GM12891 (cell line): ENCODE results near the gene PPP1R9B.

Experiments
- PAX5 ChIP-seq: IDR thresholded peaks from 2 replicates; pipeline ENCODE4 v1.6.1; 2011; ENCODE audit warnings: low read length, moderate library complexity, mild to moderate bottlenecking; ENCODE audit not compliant: insufficient read depth, severe bottlenecking
- POLR2A ChIP-seq: IDR thresholded peaks from 2 replicates; pipeline ENCODE4 v1.6.1; 2011; ENCODE audit warnings: low read depth, low read length, control low read depth
- POLR2AphosphoS5 ChIP-seq: IDR thresholded peaks from 2 replicates; pipeline ENCODE4 v1.6.1; 2011; ENCODE audit warnings: low read depth, low read length, control low read depth
- POU2F2 ChIP-seq: IDR thresholded peaks from 2 replicates; pipeline ENCODE4 v1.6.1; 2011; ENCODE audit warnings: low read depth, mild to moderate bottlenecking, control low read depth, low read length, moderate library complexity
- SPI1 ChIP-seq: IDR thresholded peaks from 2 replicates; pipeline ENCODE4 v1.6.1; 2011; ENCODE audit warnings: low read depth, low read length, control low read depth
- TAF1 ChIP-seq: IDR thresholded peaks from 2 replicates; pipeline ENCODE4 v1.6.1; 2011; ENCODE audit warnings: low read depth, low read length, control low read depth

DNA sequence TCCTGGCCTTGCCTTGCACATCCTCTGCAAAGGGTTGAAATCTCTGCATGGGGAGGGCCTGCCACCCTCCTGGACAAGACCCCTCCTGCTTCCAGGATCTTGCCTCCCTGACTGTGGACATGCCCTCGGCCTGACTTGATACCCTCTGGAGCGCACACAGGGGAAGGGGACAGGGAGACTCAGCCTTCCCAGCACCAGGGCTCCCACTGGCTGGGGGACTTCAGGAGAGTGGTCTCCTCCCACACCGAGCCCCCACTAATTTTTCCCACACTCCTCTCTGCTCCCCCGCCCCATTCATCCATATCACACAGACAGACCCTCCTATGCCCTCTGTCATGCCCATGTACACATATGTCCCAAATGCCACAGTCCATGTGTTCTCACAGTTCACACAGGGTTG lies 29.6 kb upstream of the PPP1R9B start:
- TF ChIP-seq POLR2A = no peak
- TF ChIP-seq TAF1 = no peak
- no peak for TF ChIP-seq POLR2AphosphoS5
- TF ChIP-seq POU2F2 = no peak
- no peak for TF ChIP-seq PAX5
- TF ChIP-seq SPI1 = no peak
